HepG2 (cell line): ENCODE data around the gene NEDD4L. TPM values are rescaled to one million over a fixed set of nuclear protein-coding genes. Genes with fewer than 3 reads are reported as not detected.

Experiments used
- ATAC-seq: fragments of 200-7000 bp; cut with Tn5 transposase; 3 replicates; pipeline ENCODE4 v1.9.1; 2020; ENCODE audit warnings: mild to moderate bottlenecking, moderate library complexity
- BruUV-seq: library from RNA; stranded (reverse); fragments of 400-500 nt; replicated peaks from 2 replicates; lab custom pipeline; 2021; lab: Mats Ljungman, UMichigan
- CTCF ChIA-PET: fragments of 300-600 bp; formaldehyde crosslinking; extraction: SDS; loops from one replicate; lab custom pipeline; 2021; ENCODE audit warnings: low total read pairs, inconsistent platforms, low intra/inter-chr PET ratio; lab: Yijun Ruan, JAX
- POLR2A ChIA-PET: fragments of 350-600 bp; sonication (Branson Sonifier 250); formaldehyde crosslinking; loops from one replicate; lab custom pipeline; 2020; ENCODE audit warnings: antibody characterized with exemption, inconsistent platforms; lab: Yijun Ruan, JAX
- DNase-seq: peaks from one replicate; pipeline ENCODE4 v3.0.0-alpha.2; 2015; ENCODE audit warnings: low spot score
- FAIRE-seq: peaks from 3 replicates; lab custom pipeline; 2011; peaks lifted over from hg19 to GRCh38; lab: Jason Lieb, UNC
- H2AFZ ChIP-seq: one replicate; pipeline ENCODE4 v1.6.1; 2011; ENCODE audit warnings: low read length, inconsistent platforms
- H3K27ac ChIP-seq: fragments of 300-600 bp; 3 replicates; pipeline ENCODE4 v1.8.0; 2011; ENCODE audit warnings: mixed run types, mild to moderate bottlenecking, mixed read lengths, low read length, inconsistent platforms; ENCODE audit not compliant: insufficient read depth; ENCODE audit errors: extremely low read length
- H3K27me3 ChIP-seq, 2 experiments: fragments of 200-600 bp in 1 of 2; 2 replicates in 1 of 2; 3 replicates in 1 of 2; pipeline versions ENCODE4 v1.6.0 to v1.8.0; 2011; ENCODE audit warnings: low read length in 2 of 2, mild to moderate bottlenecking in 2 of 2, moderate library complexity in 2 of 2, inconsistent platforms in 1 of 2; ENCODE audit not compliant: insufficient read depth in 2 of 2, control insufficient read depth in 1 of 2
- H3K36me3 ChIP-seq, 2 experiments: fragments of 200-600 bp in 1 of 2; replicated peaks in 1 of 2; 2 replicates in 1 of 2; 3 replicates in 1 of 2; pipeline versions ENCODE4 v1.5.1 to v1.8.0; 2011; ENCODE audit warnings: low read length in 2 of 2, inconsistent platforms in 1 of 2; ENCODE audit not compliant: insufficient read depth in 2 of 2, control insufficient read depth in 1 of 2
- H3K4me1 ChIP-seq: 2 replicates; pipeline ENCODE4 v1.5.1; 2012; ENCODE audit warnings: low read length, inconsistent platforms; ENCODE audit not compliant: insufficient read depth
- H3K4me2 ChIP-seq: 2 replicates; pipeline ENCODE4 v1.6.0; 2011; ENCODE audit warnings: low read depth, low read length, inconsistent platforms
- H3K4me3 ChIP-seq, 3 experiments: fragments of 200-600 bp in 1 of 3; sonication (generic), shearing (Covaris generic) in 1 of 3; replicated peaks in 1 of 3; 2 replicates each; pipeline ENCODE4 v1.5.1; 2011 to 2016; ENCODE audit warnings: low read length in 3 of 3, inconsistent platforms in 2 of 3, low read depth in 2 of 3, mild to moderate bottlenecking in 2 of 3, control low read depth in 1 of 3, mixed read lengths in 1 of 3; ENCODE audit not compliant: insufficient read depth in 1 of 3
- H3K79me2 ChIP-seq: one replicate; pipeline ENCODE4 v1.6.1; 2011; ENCODE audit warnings: low read length, inconsistent platforms; ENCODE audit not compliant: insufficient read depth
- H3K9ac ChIP-seq: 2 replicates; pipeline ENCODE4 v1.6.0; 2011; ENCODE audit warnings: mild to moderate bottlenecking, low read depth, low read length, inconsistent platforms; ENCODE audit not compliant: insufficient read depth
- H3K9me3 ChIP-seq: 2 replicates; pipeline ENCODE4 v1.5.1; 2012; ENCODE audit warnings: mild to moderate bottlenecking, low read length
- H4K20me1 ChIP-seq: 2 replicates; pipeline ENCODE4 v1.6.0; 2011; ENCODE audit warnings: inconsistent platforms, mild to moderate bottlenecking, low read length, moderate library complexity; ENCODE audit not compliant: insufficient read depth
- GMEB2 ChIP-seq: IDR thresholded peaks from 2 replicates; pipeline ENCODE4 v1.6.1; 2016; ENCODE audit warnings: missing biosample characterization, missing genetic modification reagents, low read depth
- HOXA3 ChIP-seq: sonication (generic); formaldehyde crosslinking; IDR thresholded peaks from 2 replicates; pipeline ENCODE4 v1.5.0; 2020; ENCODE audit warnings: missing genetic modification reagents
- IRX3 ChIP-seq: sonication (generic); formaldehyde crosslinking; IDR thresholded peaks from 2 replicates; pipeline ENCODE4 v1.8.1; 2023; ENCODE audit warnings: mild to moderate bottlenecking, low read depth, missing genetic modification reagents, borderline replicate concordance
- MAFF ChIP-seq: IDR thresholded peaks from 2 replicates; pipeline ENCODE4 v1.6.1; 2011; ENCODE audit warnings: low read depth, low read length, improper control_type of control experiment
- MYNN ChIP-seq: sonication (generic); formaldehyde crosslinking; IDR thresholded peaks from 2 replicates; pipeline ENCODE4 v1.4.0; 2020; ENCODE audit warnings: mild to moderate bottlenecking, low read depth, missing genetic modification reagents
- NFYC ChIP-seq: IDR thresholded peaks from 2 replicates; pipeline ENCODE4 v1.6.1; 2016; ENCODE audit warnings: missing genetic modification reagents, missing compliant biosample characterization
- PHF5A ChIP-seq: IDR thresholded peaks from one replicate; pipeline ENCODE4 v1.6.1; 2018; ENCODE audit warnings: low read depth, missing genetic modification reagents; ENCODE audit not compliant: unreplicated experiment
- SOX13 ChIP-seq, 3 experiments: fragments of 450-650 bp in 1 of 3; sonication (generic) in 1 of 3; formaldehyde crosslinking in 1 of 3; IDR thresholded peaks in 2 of 3; conservative IDR thresholded peaks in 1 of 3; 2 replicates each; pipeline versions ENCODE4 v1.5.0 to v1.6.1; 2016 to 2020; ENCODE audit warnings: antibody characterized with exemption in 1 of 3, mild to moderate bottlenecking in 1 of 3, missing compliant biosample characterization in 1 of 3, missing genetic modification reagents in 1 of 3, moderate library complexity in 1 of 3
- ZBTB39 ChIP-seq: sonication (generic); formaldehyde crosslinking; IDR thresholded peaks from 2 replicates; pipeline ENCODE4 v1.5.0; 2020; ENCODE audit warnings: missing genetic modification reagents
- ZNF180 ChIP-seq: sonication (generic); formaldehyde crosslinking; IDR thresholded peaks from 2 replicates; pipeline ENCODE4 v1.4.0; 2020; ENCODE audit warnings: low read depth, missing genetic modification reagents, borderline replicate concordance
- ZNF383 ChIP-seq: sonication (generic); formaldehyde crosslinking; IDR thresholded peaks from 2 replicates; pipeline ENCODE4 v1.4.0; 2020; ENCODE audit warnings: missing genetic modification reagents, mild to moderate bottlenecking, borderline replicate concordance
- ZNF441 ChIP-seq: sonication (generic); formaldehyde crosslinking; IDR thresholded peaks from 2 replicates; pipeline ENCODE4 v1.7.0; 2021; ENCODE audit warnings: missing genetic modification reagents, borderline replicate concordance
- ZNF530 ChIP-seq: sonication (generic); formaldehyde crosslinking; IDR thresholded peaks from 2 replicates; pipeline ENCODE4 v1.5.0; 2020; ENCODE audit warnings: low read depth, mild to moderate bottlenecking, missing genetic modification reagents
- ZNF609 ChIP-seq: sonication (generic); formaldehyde crosslinking; IDR thresholded peaks from 2 replicates; pipeline ENCODE4 v1.4.0; 2020; ENCODE audit warnings: mild to moderate bottlenecking, missing genetic modification reagents, borderline replicate concordance
- ZNF614 ChIP-seq: IDR thresholded peaks from 2 replicates; pipeline ENCODE4 v1.6.1; 2018; ENCODE audit warnings: missing biosample characterization, missing genetic modification reagents, inconsistent platforms, borderline replicate concordance
- WGBS: methylation state at CpG from one replicate; pipeline ENCODE4 v1.1.6; 2017; ENCODE audit warnings: low lambda C conversion rate; 5-methylcytosine and 5-hydroxymethylcytosine counted together
- in situ Hi-C: cut with HindIII; loops from 2 replicates; pipeline ENCODE4 v1.10.0; 2017; ENCODE audit warnings: low pct_unique_long_range_greater_than_20kb; ENCODE audit not compliant: extremely low pct_ligation_motif_present
- intact Hi-C: fragments of 100-400 bp; cut with micrococcal nuclease; formaldehyde crosslinking; loops from one replicate; pipeline ENCODE4 v1.10.0; 2022; ENCODE audit not compliant: unreplicated experiment
- polyA plus RNA-seq, 8 experiments: library from polyadenylated mRNA; depleted of rRNA in 3 of 8; stranded (reverse) in 7 of 8; unstranded in 1 of 8; fragments of >200 nt; fragmentation: Illumina TruSeq in 4 of 8; extraction: Trizol in 4 of 8; gene quantifications; 2 replicates each; pipeline versions ENCODE4 v1.2.1 to v1.2.3, GENCODE V29; 2011 to 2016; ENCODE audit warnings: low read depth in 4 of 8, missing spikeins in 1 of 8, mixed read lengths in 1 of 8; ENCODE audit not compliant: insufficient read depth in 1 of 8
- total RNA-seq, 5 experiments: library from RNA; depleted of rRNA; stranded (reverse); fragments of >200 nt; fragmentation: Illumina TruSeq; extraction: Trizol; gene quantifications; 2 replicates each; pipeline ENCODE4 v1.2.3, GENCODE V29; 2016; ENCODE audit warnings: low read depth in 1 of 5

NEDD4L gene
- total and polyA plus RNA-seq, 2 of the 13 experiments (the other 11 are each of a cell fraction or from before 2014, with no cell fraction given) = 168 to 390 TPM

GRCh38 chr18:58252166-58252565, 208.1 kb downstream of the NEDD4L start (continued):
- TF ChIP-seq GMEB2 (no peak), ZNF383 (CRISPR knock-in tag) (no peak), ZNF180 (CRISPR knock-in tag) (no peak), SOX13 (IDR thresholded peaks at IDR 0.05) (no peak), SOX13 (CRISPR knock-in tag; conservative IDR thresholded peaks at IDR 0.05 in 1 of 2, IDR thresholded peaks at IDR 0.05 in 1 of 2) (no peak), ZNF609 (CRISPR knock-in tag) (no peak)

- DNase-seq (no peak), ATAC-seq (no peak), FAIRE-seq (no peak)
- peaks cover 9 to 35% of the 10 kb centered on the region in 2 experiments; a peak in 3 of 5 replicates for H3K36me3 ChIP-seq
- CTCF ChIA-PET = no interaction called here
- H2AFZ ChIP-seq = no peak overlapping the region
- intact Hi-C loops (no loop called here), in situ Hi-C loops (no loop called here)
- no TSS peak for BruUV-seq
- no peak overlapping the region for H3K4me2 ChIP-seq
- no peak overlapping the region for H3K27ac ChIP-seq
- H3K9me3 ChIP-seq = no peaks in the 10 kb centered on the region
- no peaks in the 10 kb centered on the region for H3K27me3 ChIP-seq
- WGBS = 100% methylated on average over 2 of the region's 2 CpGs
- H3K9ac ChIP-seq = no peak overlapping the region
- H3K4me3 ChIP-seq = no peak overlapping the region
- H3K4me1 ChIP-seq = peaks cover 5% of the 10 kb centered on the region; the same call in 1 of the 2 replicates
- H4K20me1 ChIP-seq = no peaks in the 10 kb centered on the region
- H3K79me2 ChIP-seq = peaks cover 8% of the 10 kb centered on the region
- POLR2A ChIA-PET = no interaction called here
- no peak for TF ChIP-seq PHF5A (CRISPR knock-in tag)
- no peak for TF ChIP-seq ZNF530
- TF ChIP-seq MYNN (CRISPR knock-in tag) = no peak
- no peak for TF ChIP-seq NFYC (CRISPR knock-in tag)
- TF ChIP-seq HOXA3 (CRISPR knock-in tag) = no peak
- TF ChIP-seq ZNF614 (CRISPR knock-in tag) = no peak
- TF ChIP-seq ZBTB39 (CRISPR knock-in tag) = no peak
- peak; percentile 69 for TF ChIP-seq MAFF
- no peak for TF ChIP-seq IRX3 (CRISPR knock-in tag)
- TF ChIP-seq ZNF441 = no peak
Observed at GRCh38 chr18:58253318-58253717, 209.3 kb downstream of the NEDD4L start.
